GM21737 (cell line): Measurements from ENCODE around the gene KMT5B.
A peak's percentile ranks its signal among the peaks of the same experiment; 100 is the strongest.

ENCODE experiments used
- ATAC-seq: cut with Tn5 transposase; IDR thresholded peaks from one replicate; pipeline ENCODE4 v1.9.1; 2021; ENCODE audit warnings: mild to moderate bottlenecking, moderate library complexity; ENCODE audit not compliant: unreplicated experiment

Gene KMT5B

GRCh38 chr11:68216171-68216938 lies 3.3 kb upstream of the KMT5B start:
- ATAC-seq, result no peak

- ATAC-seq, result no peak
These were observed 2.6 kb upstream of the KMT5B start for GRCh38 chr11:68215524-68216170.

DNA sequence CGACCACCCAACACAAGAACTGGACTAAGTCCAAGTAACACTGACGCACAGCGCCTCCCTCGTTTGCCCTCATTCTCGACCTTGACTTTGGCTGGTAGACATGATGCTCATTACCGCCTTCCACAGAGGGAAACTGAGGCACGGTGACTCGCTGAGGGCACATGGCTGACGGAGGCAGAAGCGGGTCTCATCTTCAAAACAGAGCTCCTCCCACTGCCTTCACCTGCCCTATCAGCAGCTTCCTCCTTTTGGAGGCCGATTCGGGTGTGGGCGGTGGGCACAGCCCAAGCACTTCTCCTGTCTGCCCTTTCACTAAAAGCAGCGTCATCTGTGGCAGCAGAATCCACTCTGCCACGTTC lies 2.0 kb upstream of the KMT5B start:
- ATAC-seq, result no peak

DNA sequence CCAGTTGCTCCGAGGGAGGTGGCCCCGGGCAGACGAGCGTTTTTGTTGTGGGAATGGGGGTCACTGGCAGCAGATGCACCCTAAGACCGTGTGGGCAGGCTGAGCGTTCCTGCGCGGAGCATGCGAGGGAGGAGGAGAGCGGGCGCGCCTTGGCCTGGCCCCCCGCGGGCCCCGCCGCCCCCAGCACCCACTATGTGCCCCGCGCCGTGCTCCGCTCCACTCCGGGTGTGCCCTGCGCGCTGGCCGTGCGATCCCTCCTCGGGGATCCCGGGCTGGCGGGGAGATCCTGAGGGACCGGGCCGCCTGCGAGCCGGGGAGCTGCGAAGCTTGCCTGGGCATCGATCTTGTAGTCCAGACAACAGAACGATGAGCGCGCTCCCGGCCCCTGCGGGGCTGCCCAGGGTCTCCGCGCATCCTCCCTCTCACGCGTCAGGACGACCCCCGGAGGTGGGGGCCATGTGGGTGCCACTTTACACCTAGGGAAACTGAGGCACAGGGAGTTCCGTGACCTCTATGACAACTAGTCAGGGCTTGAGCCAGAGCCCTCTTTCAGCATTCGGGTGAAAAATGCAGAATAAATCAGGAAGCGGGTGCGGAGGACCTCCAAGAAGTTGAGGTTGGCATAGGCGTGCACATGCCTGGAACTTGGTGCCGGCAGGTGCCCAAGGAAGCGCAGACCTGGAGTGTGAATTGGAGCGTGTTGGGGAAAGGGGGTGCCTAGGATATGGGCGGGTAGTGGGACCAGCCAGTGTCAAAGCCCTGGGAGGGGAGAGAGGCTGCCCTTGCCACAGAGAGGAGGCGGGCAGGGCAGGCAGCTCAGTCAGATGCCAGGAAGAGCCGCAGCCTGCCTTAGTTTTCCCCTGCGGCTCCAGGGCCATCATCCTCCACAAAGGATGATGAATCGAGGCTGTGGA lies 1.3 kb upstream of the KMT5B start:
- no peak for ATAC-seq

GRCh38 chr11:68213555-68214172 lies 568 bp upstream of the KMT5B start:
- ATAC-seq, result peak; percentile 42

- peak; percentile 56 for ATAC-seq
These were observed 518 bp downstream of the KMT5B start for GRCh38 chr11:68212421-68213134.

DNA sequence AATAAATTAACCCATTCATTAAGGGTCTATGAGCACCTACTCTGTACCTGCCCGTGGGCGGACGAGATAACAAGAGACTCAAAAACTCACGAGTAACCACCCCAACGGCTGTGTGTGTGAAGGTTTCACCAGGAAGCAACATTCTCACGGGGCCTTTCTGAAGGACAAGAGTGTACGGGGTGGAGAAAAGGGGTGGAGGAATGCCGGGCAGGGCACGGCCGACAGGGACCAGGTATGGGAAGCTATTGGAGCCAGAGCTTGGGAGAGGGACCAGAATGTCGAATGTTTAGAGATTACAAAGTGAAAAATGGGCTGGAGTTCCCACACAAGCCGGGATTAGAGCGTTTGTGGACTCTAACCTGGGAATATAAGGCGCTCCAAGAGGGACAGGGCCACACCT lies 1.6 kb downstream of the KMT5B start:
- ATAC-seq, result no peak

DNA sequence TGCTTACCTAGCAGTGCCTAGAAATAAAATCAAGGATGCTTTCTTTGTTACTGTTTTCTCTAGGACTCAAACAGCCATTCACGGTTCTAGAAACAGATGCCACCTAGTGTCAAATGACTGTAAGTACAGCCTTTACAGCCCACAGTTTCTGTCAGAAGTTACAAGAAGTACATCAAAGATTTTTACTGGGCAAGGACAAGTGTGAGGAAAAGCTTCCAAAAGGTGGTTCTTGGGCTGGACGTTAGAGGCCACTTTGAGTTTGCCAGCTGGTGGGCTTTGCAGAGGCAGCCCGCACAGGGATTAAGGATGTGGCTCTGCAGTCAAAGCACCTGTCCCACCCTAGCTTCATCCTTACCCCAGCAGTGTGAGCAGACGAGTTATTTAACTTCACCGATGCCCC lies 6.9 kb downstream of the KMT5B start:
- ATAC-seq, result no peak

- ATAC-seq, result no peak
These were observed 8.7 kb downstream of the KMT5B start for GRCh38 chr11:68204402-68204801.

- no peak for ATAC-seq
These were observed 10.9 kb downstream of the KMT5B start for GRCh38 chr11:68202165-68202564.

GRCh38 chr11:68201492-68201891 lies 11.6 kb downstream of the KMT5B start:
- ATAC-seq, result no peak

DNA sequence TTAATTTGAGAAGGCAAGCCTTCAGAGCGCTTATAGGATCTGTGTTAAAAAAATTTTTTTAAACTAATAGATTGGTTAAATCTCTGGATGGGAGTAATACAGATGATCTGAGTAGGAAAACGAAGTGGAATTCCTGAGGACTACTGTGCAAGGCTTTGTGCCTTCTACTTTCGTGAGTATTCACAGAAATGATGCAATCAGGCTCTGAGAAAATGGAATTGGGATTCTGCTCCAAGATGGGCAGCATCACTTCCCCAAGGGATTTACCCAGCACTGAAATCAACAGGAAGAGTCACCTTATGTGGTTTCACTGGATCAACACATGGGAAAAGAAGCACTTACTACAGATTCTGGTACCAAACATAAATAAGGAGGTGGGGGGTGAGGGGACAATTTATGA lies 12.5 kb downstream of the KMT5B start:
- ATAC-seq, result no peak

GRCh38 chr11:68199295-68199987 lies 13.7 kb downstream of the KMT5B start:
- no peak for ATAC-seq

GRCh38 chr11:68196219-68196618 lies 16.9 kb downstream of the KMT5B start:
- ATAC-seq, result no peak

- no peak for ATAC-seq
These were observed 18.3 kb downstream of the KMT5B start for GRCh38 chr11:68194675-68195294.

DNA sequence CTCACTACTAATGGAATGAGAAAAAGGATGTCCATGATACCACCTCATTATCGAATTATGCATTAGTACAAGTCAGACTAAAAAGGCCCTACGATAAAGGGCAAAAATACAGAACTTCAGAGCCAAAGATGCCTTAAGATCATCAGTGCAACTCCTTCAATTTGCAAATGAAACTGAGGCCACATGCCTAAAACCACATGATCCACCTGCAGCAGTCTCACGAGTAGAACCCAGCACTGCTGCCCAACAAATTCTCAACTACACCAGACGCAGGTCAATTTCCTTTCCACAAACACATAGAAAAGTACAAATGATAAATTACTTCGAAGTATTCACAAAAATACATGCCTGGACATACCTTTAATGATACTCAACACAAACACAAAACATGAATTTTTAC lies 20.1 kb downstream of the KMT5B start:
- no peak for ATAC-seq

DNA sequence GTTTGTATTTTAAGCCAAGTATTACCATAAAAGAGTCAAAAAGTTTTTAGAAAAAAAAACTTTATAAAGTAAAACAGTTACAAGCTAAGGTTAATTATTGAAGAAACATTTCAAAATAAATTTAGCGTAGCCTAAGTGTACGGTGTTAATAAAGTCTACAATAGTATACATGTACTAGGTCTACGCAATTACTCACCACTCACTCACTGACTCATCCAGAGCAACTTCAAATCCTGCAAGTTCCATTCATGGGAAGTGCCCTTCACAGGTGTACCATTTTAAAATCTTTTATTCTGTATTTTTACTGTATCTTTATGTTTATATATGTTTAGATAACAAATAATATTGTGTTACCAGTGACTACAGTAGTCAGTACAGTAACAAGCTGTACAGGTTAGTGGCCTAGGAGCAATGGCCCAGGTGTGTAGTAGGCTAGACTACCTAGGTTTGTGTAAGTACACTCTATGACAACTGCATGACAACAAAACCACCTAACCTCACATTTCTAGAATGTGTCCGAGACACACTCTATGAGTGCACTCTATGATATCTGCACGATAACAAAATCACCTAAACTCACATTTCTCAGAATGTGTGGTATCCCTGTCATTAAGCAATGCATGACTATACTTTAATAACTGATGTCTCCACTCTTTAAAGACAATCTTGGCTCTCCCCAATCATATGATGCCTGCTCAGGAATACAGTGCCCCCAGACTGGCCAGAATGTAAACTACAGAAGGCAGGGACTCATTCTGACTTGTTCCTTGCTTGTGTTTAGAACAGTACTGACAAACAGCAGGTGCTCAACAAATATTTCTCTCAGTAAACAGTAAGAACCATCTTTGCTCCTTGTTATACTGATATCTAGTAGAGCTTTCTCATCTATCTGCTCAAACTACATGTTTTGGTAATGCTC lies 21.2 kb downstream of the KMT5B start:
- no peak for ATAC-seq

GRCh38 chr11:68189888-68190287 lies 23.2 kb downstream of the KMT5B start:
- ATAC-seq, result no peak

GRCh38 chr11:68189082-68189481 lies 24.0 kb downstream of the KMT5B start:
- ATAC-seq, result no peak
